ENCODE results near the gene PDIK1L.
"Not testable (repeated sequence)": the region's sequence is repeated elsewhere in the genome, so short reads cannot be mapped to it uniquely, and the experiment has no call there.

Gene PDIK1L

GRCh38 chr1:26084844-26085243 is 26.8 kb upstream of the PDIK1L start:
- no peak overlapping the region for H3K4me3 ChIP-seq (ENCODE audit: low read length)
- no peak for DNase-seq (ENCODE audit: low read depth)
- no peak for TF ChIP-seq CTCF (conservative IDR thresholded peaks at IDR 0.05; ENCODE audit: low read depth, low read length)

GRCh38 chr1:26089125-26089524 is 22.5 kb upstream of the PDIK1L start:
- no peak for TF ChIP-seq CTCF (conservative IDR thresholded peaks at IDR 0.05; ENCODE audit: low read depth, low read length)
- DNase-seq (ENCODE audit: low read depth) = no peak

GRCh38 chr1:26090893-26091292 is 20.7 kb upstream of the PDIK1L start:
- no peak for TF ChIP-seq CTCF (conservative IDR thresholded peaks at IDR 0.05; ENCODE audit: low read depth, low read length)
- no peak for DNase-seq (ENCODE audit: low read depth)
- H3K4me3 ChIP-seq (ENCODE audit: low read length) = no peak overlapping the region

More at GRCh38 chr1:26089125-26089524, 22.5 kb upstream of the PDIK1L start:
- H3K4me3 ChIP-seq (ENCODE audit: low read length) = no peak overlapping the region

GRCh38 chr1:26092422-26092821 is 19.2 kb upstream of the PDIK1L start:
- DNase-seq (ENCODE audit: low read depth) = no peak
- no peak overlapping the region for H3K4me3 ChIP-seq (ENCODE audit: low read length)
- no peak for TF ChIP-seq CTCF (conservative IDR thresholded peaks at IDR 0.05; ENCODE audit: low read depth, low read length)

- not testable (repeated sequence) for H3K4me3 ChIP-seq (ENCODE audit: low read length); DNase-seq (ENCODE audit: low read depth)
Observed at GRCh38 chr1:26093569-26093968, 18.1 kb upstream of the PDIK1L start.

- no peak overlapping the region for H3K4me3 ChIP-seq (ENCODE audit: low read length)
- DNase-seq (ENCODE audit: low read depth) = peak; percentile 71
- TF ChIP-seq CTCF (conservative IDR thresholded peaks at IDR 0.05; ENCODE audit: low read depth, low read length) = no peak
Observed at GRCh38 chr1:26094076-26094669, 17.5 kb upstream of the PDIK1L start.

- no peak overlapping the region for H3K4me3 ChIP-seq (ENCODE audit: low read length)
- TF ChIP-seq CTCF (conservative IDR thresholded peaks at IDR 0.05; ENCODE audit: low read depth, low read length) = peak; percentile 23
- DNase-seq (ENCODE audit: low read depth) = no peak
Observed at GRCh38 chr1:26094677-26095383, 16.8 kb upstream of the PDIK1L start.

Measured in retinal pigment epithelial cell (primary cell).